OCI-M2 (cell line): ENCODE results near the gene TMC2.
"Not testable (repeated sequence)": the region's sequence is repeated elsewhere in the genome, so short reads cannot be mapped to it uniquely, and the experiment has no call there.

ENCODE experiments used
- DNase-seq: peaks from one replicate; lab custom pipeline; 2025; ENCODE audit not compliant: unreplicated experiment; lab: John Stamatoyannopoulos, UW

The TMC2 gene, protein sequence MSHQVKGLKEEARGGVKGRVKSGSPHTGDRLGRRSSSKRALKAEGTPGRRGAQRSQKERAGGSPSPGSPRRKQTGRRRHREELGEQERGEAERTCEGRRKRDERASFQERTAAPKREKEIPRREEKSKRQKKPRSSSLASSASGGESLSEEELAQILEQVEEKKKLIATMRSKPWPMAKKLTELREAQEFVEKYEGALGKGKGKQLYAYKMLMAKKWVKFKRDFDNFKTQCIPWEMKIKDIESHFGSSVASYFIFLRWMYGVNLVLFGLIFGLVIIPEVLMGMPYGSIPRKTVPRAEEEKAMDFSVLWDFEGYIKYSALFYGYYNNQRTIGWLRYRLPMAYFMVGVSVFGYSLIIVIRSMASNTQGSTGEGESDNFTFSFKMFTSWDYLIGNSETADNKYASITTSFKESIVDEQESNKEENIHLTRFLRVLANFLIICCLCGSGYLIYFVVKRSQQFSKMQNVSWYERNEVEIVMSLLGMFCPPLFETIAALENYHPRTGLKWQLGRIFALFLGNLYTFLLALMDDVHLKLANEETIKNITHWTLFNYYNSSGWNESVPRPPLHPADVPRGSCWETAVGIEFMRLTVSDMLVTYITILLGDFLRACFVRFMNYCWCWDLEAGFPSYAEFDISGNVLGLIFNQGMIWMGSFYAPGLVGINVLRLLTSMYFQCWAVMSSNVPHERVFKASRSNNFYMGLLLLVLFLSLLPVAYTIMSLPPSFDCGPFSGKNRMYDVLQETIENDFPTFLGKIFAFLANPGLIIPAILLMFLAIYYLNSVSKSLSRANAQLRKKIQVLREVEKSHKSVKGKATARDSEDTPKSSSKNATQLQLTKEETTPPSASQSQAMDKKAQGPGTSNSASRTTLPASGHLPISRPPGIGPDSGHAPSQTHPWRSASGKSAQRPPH

DNA sequence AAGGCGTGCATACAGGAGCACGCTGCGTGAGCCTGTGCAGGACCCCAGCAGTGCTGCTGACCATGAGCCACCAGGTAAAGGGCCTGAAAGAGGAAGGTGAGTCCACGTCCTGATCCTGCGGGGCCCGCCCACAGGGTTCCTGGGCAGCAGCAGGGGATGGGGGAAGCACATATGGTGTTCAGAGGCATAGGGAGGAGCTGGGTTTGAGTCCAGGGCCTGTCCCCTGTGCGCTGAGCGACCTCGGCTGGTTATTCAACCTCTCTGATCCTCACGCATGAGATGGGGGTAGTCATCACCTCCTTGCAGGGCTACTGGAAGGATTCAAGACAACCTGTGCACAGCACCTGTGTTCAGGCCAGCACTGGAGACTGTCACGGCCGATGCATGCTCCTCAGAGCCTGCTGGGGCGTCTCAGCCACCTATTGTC lies at the start of gene TMC2:
Gene TMC2, plus strand, starts transcription at position 14 of the 427 bp plus-strand sequence. Its CDS starts 49 bp downstream, at position 63.
- no peak for DNase-seq

- not testable (repeated sequence) for DNase-seq
Measured at GRCh38 chr20:2502808-2503384, 33.5 kb upstream of the TMC2 start.

- not testable (repeated sequence) for DNase-seq
Measured at GRCh38 chr20:2504803-2505202, 31.6 kb upstream of the TMC2 start.

GRCh38 chr20:2506426-2506825 lies 29.9 kb upstream of the TMC2 start:
- not testable (repeated sequence) for DNase-seq

GRCh38 chr20:2507464-2507863 lies 28.9 kb upstream of the TMC2 start:
- DNase-seq, result no peak

GRCh38 chr20:2507875-2508630 lies 28.3 kb upstream of the TMC2 start:
- DNase-seq, result no peak

GRCh38 chr20:2508631-2509467 lies 27.5 kb upstream of the TMC2 start, which contains the start of gene ZNF343:
ZNF343 (minus strand) TSS chr20:2508915; CDS start chr20:2493895, 15,020 bp downstream.
- DNase-seq, result peak; percentile 62

GRCh38 chr20:2509468-2509781 lies 26.9 kb upstream of the TMC2 start:
- DNase-seq, result no peak

- DNase-seq, result no peak
Measured at GRCh38 chr20:2509794-2510193, 26.6 kb upstream of the TMC2 start.

DNA sequence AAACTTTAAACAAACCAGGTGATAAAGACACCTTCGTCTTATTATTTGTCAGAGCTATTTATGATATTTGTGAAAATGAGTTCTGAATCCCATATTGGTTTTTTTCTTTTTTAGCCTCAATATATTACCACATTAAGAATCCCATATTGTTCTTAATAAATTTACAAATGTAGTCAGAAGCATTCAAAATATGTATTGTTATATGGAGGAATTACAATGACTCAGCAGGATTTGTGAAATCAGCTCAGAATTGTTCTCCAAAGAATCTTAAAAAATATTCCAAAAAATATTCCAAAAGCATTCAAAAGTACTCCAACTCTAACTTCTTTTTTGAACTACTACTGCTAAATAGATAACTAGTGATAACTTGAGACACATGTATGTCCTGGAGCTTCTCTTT lies 21.2 kb upstream of the TMC2 start:
- no peak for DNase-seq

DNA sequence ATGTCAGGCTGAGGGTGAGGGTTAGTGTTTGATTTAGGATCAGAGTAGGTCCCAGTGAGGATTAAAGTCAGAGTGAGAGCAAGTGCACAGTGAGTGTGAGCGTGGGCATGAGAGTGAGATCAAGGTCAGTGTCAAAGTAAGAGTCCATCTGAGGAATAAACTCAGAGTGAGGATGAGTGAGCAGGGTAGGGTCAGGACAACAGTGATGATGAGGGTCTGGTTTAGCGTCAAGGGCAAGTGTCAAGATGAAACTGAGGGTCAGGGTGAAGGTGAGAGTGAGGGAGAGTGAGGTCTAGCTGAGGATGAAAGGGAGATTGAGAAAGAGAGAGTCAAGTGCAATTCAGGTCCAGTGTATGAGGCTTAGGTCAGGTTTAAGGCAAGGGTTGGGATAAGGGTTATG lies 20.0 kb upstream of the TMC2 start:
- no peak for DNase-seq

DNA sequence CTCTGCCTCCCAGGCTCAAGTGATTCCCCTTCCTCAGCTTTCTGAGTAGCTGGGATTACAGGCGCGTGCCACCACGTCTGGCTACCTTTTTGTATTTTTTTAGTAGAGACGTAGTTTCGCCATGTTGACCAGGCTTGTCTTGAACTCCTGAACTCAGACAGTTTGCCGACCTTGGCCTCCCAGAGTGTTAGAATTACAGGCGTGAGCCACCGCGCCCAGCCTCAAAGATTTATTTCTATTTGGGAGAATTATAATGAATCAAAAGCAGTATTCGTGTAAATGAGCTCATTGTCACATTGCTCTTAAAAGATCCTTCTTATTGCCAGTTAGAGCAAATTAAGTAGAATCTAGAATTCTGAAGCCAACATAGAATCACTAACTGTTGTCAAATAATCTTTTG lies 18.3 kb upstream of the TMC2 start:
- no peak for DNase-seq

DNA sequence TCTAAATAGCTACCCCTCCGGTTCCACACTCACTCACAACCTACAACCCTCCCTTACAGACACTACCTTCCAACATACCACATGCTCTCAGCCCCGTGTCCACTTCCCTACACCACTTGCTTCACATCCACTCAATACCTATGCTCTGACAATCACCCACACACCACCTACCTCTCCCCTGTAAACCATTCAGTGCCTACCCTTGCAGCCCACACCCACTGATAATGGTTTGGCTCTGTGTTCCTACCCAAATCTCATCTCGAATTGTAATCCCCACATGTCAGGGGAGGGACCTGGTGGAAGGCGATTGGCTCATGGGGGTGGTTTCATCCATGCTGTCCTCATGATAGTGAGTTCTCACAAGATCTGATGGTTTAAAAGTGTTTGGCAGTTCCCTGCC lies 17.8 kb upstream of the TMC2 start:
- DNase-seq, result no peak

DNA sequence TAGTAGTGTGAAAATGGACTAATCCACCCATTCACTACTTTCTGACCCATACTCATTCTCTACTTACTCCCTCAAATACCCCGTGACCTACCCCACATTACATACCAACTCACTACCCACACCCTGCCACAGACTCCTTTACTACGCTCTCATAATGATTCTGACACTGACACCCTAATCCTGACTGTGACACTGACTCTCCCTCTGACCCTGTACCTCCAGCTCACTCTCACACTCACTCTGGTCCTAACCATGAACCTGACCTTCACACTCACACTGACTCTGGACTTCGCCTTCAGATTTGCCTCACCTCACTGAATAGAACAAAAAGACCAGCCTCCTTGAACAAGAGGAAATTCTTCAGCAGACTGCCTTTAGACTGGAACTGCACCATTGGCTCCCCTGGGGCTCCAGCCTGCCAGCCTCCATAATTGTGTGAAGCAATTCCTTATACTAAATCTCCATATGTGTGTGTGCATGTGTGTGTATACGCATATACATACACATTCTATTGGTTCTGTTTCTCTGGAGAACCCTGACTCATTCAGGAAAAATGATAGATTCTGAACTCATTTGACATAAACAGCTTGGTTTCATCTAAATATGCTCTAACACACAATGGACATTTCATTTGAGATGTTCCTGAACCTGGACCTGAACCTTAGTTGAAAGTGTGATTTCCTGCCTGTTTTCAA lies 17.1 kb upstream of the TMC2 start:
- no peak for DNase-seq

GRCh38 chr20:2520617-2521016 lies 15.8 kb upstream of the TMC2 start:
- DNase-seq, result no peak

- no peak for DNase-seq
Measured at GRCh38 chr20:2521369-2522305, 14.7 kb upstream of the TMC2 start.

DNA sequence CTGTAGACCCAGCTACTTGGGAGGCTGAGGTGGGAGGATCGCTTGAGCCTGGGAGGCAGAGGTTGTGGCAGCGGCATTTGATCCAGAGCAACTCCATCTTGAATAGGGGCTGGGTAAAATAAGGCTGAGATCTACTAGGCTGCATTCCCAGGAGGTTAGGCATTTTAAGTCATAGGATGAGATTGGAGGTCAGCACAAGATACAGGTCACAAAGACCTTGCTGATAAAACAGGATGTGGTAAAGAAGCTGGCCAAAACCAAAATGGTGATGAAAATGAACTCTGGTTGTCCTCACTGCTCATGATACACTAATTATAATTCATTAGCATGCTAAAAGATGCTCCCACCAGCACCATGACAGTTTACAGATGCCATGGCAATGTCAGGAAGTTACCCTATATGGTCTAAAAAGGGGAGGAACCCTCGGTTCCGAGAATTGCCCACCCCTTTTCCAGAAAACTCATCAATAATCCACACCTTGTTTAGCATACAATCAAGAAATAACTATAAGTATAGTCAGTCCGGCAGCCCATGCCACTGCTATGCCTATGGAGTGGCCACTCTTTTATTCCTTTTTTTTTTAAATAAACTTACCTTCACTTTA lies 13.4 kb upstream of the TMC2 start:
- not testable (repeated sequence) for DNase-seq
